ENCODE measurements around the gene IFRD2.
"Not testable (repeated sequence)": the region's sequence is repeated elsewhere in the genome, so short reads cannot be mapped to it uniquely, and the experiment has no call there.

Gene IFRD2

GRCh38 chr3:50323614-50324199, 31.5 kb upstream of the IFRD2 start:
- FAIRE-seq: no peak

DNA sequence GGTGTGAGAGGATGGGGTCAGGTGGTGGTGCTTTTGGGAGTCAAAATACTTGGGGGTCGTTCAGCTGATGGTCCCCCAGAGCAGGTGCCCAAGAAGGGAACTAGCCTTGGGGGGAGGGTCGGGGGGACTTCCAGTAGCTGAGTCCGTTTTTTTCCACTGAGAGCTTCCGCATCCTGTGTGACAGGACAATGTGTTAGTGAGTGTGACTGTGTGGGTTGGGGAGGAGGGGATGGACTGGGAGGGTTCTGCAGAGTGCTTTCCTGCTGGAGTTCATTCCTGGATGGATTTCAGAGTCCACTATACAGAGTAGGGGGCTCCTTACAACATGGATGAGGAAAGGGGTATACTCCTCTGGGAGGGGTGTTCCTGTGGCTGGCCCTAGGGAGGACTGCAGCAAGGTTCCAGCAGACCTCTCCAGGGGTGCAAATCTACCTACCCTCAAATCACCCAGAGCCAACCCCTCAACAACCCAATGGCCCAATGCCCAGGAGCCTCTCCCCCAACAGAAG, 30.9 kb upstream of the IFRD2 start:
- no peak for FAIRE-seq

- no peak for FAIRE-seq
Observed at GRCh38 chr3:50322386-50323091, 30.3 kb upstream of the IFRD2 start, which contains the start of gene HYAL2. TSS of gene HYAL2 (minus strand) at chr3:50322745. CDS start at chr3:50320489, 2,256 bp downstream.

- no peak for FAIRE-seq
Observed at GRCh38 chr3:50322115-50322385, 29.8 kb upstream of the IFRD2 start.

GRCh38 chr3:50321336-50322114, 29.3 kb upstream of the IFRD2 start:
- no peak for FAIRE-seq

- no peak for FAIRE-seq
Observed at GRCh38 chr3:50320853-50321335, 28.7 kb upstream of the IFRD2 start.

DNA sequence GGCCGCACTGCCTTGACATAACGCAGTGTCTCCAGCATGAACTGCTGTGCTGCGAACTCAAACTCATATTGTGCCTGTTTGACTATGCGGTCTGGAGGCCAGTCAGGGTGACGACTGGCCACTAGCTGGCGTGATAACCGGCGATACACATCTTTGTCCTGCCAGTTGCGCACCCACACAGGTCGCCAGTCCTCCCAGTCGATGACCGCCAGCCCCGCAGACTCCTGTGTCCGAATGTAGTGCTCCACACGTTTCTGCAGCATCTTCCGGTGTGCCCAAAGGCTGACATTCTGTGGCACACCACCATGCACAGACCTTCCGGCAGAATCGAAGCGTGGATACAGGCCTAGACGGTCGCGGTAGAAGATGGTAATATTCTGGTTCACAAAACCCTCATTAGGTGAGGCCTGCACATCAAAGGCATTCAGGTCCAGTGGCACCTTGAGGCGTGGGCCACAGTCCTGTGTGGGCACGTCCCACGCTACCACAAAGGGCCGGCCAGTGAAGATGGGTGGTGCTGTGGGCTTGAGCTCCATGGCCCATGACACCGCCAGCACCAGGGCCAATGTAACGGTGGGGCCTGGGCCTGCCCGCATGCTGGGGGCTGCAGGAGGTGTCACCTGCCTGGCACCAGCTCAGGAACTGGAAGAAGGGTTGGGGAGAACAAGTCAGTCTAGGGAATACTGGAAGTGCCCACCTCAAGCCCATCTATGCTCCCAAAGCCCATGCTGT, 27.8 kb upstream of the IFRD2 start:
- no peak for FAIRE-seq

DNA sequence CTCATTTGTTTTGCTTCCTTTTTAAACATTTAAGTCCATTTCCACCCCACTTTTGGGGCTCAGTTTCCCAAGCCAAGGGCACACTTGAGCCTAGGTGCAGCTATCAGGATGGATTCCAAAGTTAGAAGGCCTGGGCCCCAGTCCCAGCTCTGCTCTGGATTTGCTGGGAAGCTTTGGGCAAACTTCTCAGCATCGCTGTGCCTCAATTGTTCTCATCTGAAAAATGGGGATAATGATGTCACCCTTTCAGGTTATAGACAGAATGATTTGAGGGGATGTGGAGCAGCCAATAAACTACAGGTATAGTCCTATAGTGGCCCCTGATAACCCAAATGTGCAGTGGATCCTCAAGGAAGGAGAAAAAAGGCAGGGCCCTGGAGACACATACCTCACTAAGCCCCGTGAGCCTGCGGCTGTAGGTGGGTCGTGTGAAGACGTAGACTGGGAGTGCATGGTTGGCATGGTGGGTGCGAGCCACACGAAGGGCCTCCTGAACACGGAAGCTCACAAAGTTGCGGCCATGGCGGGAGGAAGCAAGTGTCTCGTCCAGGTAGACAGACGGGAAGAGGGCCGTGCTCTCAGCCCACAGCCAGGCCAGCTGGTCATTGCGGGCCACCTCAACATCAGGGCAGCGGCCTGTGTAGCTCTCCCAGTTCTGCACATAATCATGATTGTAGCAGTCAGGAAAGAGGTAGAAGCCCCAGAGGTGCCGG, 27.1 kb upstream of the IFRD2 start:
- no peak for FAIRE-seq

- no peak for FAIRE-seq
Observed at GRCh38 chr3:50318615-50319014, 26.4 kb upstream of the IFRD2 start.

DNA sequence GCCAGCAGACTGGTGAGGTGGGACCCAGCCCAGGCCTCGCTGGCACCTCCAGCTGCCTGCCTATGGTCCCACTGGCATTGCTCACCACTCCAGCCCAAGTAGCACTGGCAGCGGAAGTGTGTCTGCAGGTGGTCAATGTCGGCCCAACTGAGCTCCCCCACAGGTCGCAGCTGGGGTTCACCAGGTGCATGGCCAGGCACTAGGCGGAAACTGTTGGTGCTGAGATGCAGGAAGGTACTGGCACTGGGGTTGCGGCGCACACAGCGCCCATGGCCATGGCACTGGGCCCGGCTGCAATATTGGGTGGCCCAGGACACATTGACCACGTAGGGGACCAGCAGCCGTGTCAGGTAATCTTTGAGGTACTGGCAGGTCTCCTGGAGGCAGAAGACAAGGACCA, 25.9 kb upstream of the IFRD2 start:
- no peak for FAIRE-seq

DNA sequence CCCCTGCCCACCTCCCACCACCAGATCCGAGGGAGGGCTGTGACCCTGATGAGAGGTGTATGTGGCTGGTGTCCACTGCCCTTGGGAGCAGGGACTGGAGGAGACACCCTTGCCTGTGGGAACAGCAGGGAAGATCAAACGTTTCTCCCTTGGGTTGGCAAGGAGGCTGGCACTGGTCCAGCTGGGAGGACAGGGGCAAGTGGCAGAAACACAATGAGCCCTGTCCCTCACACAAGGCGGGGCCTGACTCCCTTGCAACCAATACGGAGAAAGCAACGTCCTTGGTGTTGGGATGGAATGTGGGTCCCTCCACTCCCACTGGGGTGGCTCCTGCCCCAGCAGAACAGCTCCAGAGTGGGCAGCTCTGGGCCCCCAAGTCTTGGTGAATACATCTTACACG, 25.1 kb upstream of the IFRD2 start:
- FAIRE-seq: no peak

- FAIRE-seq: no peak
Observed at GRCh38 chr3:50316657-50317242, 24.5 kb upstream of the IFRD2 start.

- no peak for FAIRE-seq
Observed at GRCh38 chr3:50314816-50315215, 22.6 kb upstream of the IFRD2 start.

DNA sequence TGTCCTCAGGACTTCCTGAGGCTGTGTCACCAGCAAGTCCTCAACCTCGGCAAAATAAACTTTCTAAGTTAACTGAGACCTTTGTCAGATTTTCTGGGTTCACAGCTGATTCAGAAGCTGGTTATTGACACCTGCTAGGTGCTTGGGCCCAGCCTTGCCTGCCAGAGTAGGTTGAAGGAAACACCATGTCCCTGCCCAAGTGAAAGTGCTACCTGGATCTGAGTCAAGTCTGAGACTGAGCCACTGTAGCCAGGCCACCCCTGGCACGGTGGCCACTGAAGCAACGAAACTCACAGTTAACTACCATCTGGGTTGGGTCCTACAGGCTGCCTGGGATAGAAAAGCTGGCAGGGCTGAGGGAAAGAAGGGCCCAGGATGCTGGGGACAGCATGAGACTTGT, 22.1 kb upstream of the IFRD2 start:
- no peak for FAIRE-seq

- FAIRE-seq: not testable (repeated sequence)
Observed at GRCh38 chr3:50312041-50312440, 19.8 kb upstream of the IFRD2 start.

- FAIRE-seq: no peak
Observed at GRCh38 chr3:50304601-50305000, 12.4 kb upstream of the IFRD2 start.

- no peak for FAIRE-seq
Observed at GRCh38 chr3:50303013-50303815, 11.0 kb upstream of the IFRD2 start, which contains the start of gene HYAL1. TSS of gene HYAL1 (minus strand) at chr3:50303574. CDS start at chr3:50302956, 618 bp downstream.

DNA sequence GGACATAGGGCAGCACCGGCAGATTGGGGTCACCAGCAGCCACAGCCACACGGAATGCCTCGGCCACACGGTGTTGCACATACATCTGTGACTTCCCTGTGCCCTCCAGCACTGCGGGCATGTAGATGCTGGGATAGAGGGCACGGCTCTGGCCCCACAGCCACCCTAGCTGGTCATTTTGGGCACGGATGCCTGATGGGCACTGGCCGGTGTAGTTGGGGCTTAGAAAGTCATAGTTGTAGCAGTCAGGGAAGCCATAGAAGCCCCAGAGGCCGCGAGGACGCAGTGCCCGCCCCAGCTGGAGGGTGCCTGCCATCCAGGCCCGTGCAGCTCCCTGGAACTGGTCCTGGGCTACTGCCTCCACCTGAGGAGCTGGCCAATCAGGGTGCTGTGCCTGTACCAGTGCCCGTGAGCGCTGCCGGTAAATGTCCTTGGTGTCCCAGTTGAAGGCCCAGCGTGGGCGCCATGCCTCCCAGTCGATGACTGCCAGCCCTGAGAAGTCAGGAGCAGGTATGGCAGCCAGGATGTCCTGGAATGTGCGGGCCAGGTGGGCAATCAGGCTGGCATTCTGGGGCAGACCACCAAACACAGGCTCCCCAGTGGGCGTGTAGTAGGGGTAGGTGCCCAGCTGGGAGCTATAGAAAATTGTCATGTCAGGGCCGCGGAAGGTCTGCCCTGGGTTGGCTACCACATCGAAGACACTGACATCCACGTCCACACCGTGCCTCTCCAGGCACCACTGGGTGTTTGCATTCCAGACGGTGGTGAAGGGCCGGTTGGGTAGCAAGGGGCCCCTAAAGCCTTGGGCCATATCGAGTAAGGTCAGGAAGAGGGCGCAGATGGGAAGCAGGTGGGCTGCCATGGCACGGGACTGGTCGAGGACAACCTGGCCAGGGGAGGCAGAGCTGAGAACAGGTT, 10.1 kb upstream of the IFRD2 start:
- FAIRE-seq: no peak

GRCh38 chr3:50300681-50301254, 8.5 kb upstream of the IFRD2 start:
- no peak for FAIRE-seq
